ENCODE data around the gene RPS6KA4.

RPS6KA4 gene

GRCh38 chr11:64348383-64349024 is 10.5 kb upstream of the RPS6KA4 start:
- TF ChIP-seq GATA1 (IDR thresholded peaks at IDR 0.05; ENCODE audit: low read depth, low read length), result no peak
- peak; percentile 35 for TF ChIP-seq POLR2A (IDR thresholded peaks at IDR 0.05; ENCODE audit: low read length)
- no peak for DNase-seq

- DNase-seq, result no peak
- no peak for TF ChIP-seq GATA1 (IDR thresholded peaks at IDR 0.05; ENCODE audit: low read depth, low read length)
Measured at GRCh38 chr11:64349025-64349387, 10.0 kb upstream of the RPS6KA4 start.

- no peak for DNase-seq
- no peak for TF ChIP-seq POLR2A (IDR thresholded peaks at IDR 0.05; ENCODE audit: low read length)
- TF ChIP-seq GATA1 (IDR thresholded peaks at IDR 0.05; ENCODE audit: low read depth, low read length), result no peak
Measured at GRCh38 chr11:64349404-64349803, 9.6 kb upstream of the RPS6KA4 start.

GRCh38 chr11:64351136-64351631 is 7.8 kb upstream of the RPS6KA4 start:
- DNase-seq, result no peak
- TF ChIP-seq POLR2A (IDR thresholded peaks at IDR 0.05; ENCODE audit: low read length), result no peak
- no peak for TF ChIP-seq GATA1 (IDR thresholded peaks at IDR 0.05; ENCODE audit: low read depth, low read length)

- no peak for TF ChIP-seq GATA1 (IDR thresholded peaks at IDR 0.05; ENCODE audit: low read depth, low read length)
- TF ChIP-seq POLR2A (IDR thresholded peaks at IDR 0.05; ENCODE audit: low read length), result no peak
- no peak for DNase-seq
Measured at GRCh38 chr11:64352099-64352994, 6.6 kb upstream of the RPS6KA4 start.

GRCh38 chr11:64352995-64353714 is 5.8 kb upstream of the RPS6KA4 start:
- DNase-seq, result no peak
- TF ChIP-seq GATA1 (IDR thresholded peaks at IDR 0.05; ENCODE audit: low read depth, low read length), result no peak
- no peak for TF ChIP-seq POLR2A (IDR thresholded peaks at IDR 0.05; ENCODE audit: low read length)

GRCh38 chr11:64353715-64354506 is 5.1 kb upstream of the RPS6KA4 start:
- DNase-seq, result no peak
- no peak for TF ChIP-seq POLR2A (IDR thresholded peaks at IDR 0.05; ENCODE audit: low read length)
- no peak for TF ChIP-seq GATA1 (IDR thresholded peaks at IDR 0.05; ENCODE audit: low read depth, low read length)

GRCh38 chr11:64355078-64355940 is 3.7 kb upstream of the RPS6KA4 start:
- DNase-seq, result peak; percentile 84 to 92
- TF ChIP-seq GATA1 (IDR thresholded peaks at IDR 0.05; ENCODE audit: low read depth, low read length) (no peak), POLR2A (IDR thresholded peaks at IDR 0.05; ENCODE audit: low read length) (peak; percentile 41)

GRCh38 chr11:64356498-64357411 is 2.2 kb upstream of the RPS6KA4 start:
- DNase-seq, result peak; percentile 72 to 76
- TF ChIP-seq POLR2A (IDR thresholded peaks at IDR 0.05; ENCODE audit: low read length) (no peak), GATA1 (IDR thresholded peaks at IDR 0.05; ENCODE audit: low read depth, low read length) (no peak)

GRCh38 chr11:64357446-64357845 is 1.5 kb upstream of the RPS6KA4 start:
- TF ChIP-seq POLR2A (IDR thresholded peaks at IDR 0.05; ENCODE audit: low read length) (no peak), GATA1 (IDR thresholded peaks at IDR 0.05; ENCODE audit: low read depth, low read length) (no peak)
- DNase-seq, result no peak

- DNase-seq, result peak; percentile 54 to 75
- no peak for TF ChIP-seq POLR2A (IDR thresholded peaks at IDR 0.05; ENCODE audit: low read length)
Measured at GRCh38 chr11:64357904-64358535, 942 bp upstream of the RPS6KA4 start.

Data from erythroblast (primary cell).